Measurements from ENCODE around the gene PGLYRP2. TPM values are rescaled to one million over a fixed set of nuclear protein-coding genes. Genes with fewer than 3 reads are reported as not detected.

Gene PGLYRP2
- total and polyA plus RNA-seq, 2 of the 13 experiments (the other 11 are each of a cell fraction or from before 2014, with no cell fraction given) = 0.04 to 1.0 TPM

GRCh38 chr19:15449620-15450527 is 29.4 kb downstream of the PGLYRP2 start, which contains the start of gene WIZ (continued):
- TF ChIP-seq EHMT2 (IDR thresholded peaks at IDR 0.05; ENCODE audit: borderline replicate concordance, low read depth, low read length) (0 out of 2 replicates have a peak, but pooled peaks have one; percentile 46), RARG (CRISPR knock-in tag; IDR thresholded peaks at IDR 0.05; ENCODE audit: low read depth) (no peak), CREB1 (IDR thresholded peaks at IDR 0.05) (peak; percentile 36; the same call in 1 of the 2 replicates), CREB1 (CRISPR knock-in tag; IDR thresholded peaks at IDR 0.05) (peak; percentile 69; the same call in 1 of the 2 replicates), ZNF761 (CRISPR knock-in tag; conservative IDR thresholded peaks at IDR 0.05) (no peak), ZNF572 (CRISPR knock-in tag; IDR thresholded peaks at IDR 0.05) (no peak), ZNF770 (CRISPR knock-in tag; IDR thresholded peaks at IDR 0.05) (no peak), E2F5 (CRISPR knock-in tag; conservative IDR thresholded peaks at IDR 0.05) (no peak), ZBTB34 (CRISPR knock-in tag; IDR thresholded peaks at IDR 0.05) (no peak), FOXA3 (CRISPR knock-in tag; IDR thresholded peaks at IDR 0.05) (no peak), TEAD2 (CRISPR knock-in tag; IDR thresholded peaks at IDR 0.05) (no peak), SMC3 (IDR thresholded peaks at IDR 0.05; ENCODE audit: low read length) (no peak), AFF4 (CRISPR knock-in tag; IDR thresholded peaks at IDR 0.05) (no peak), PAWR (CRISPR knock-in tag; IDR thresholded peaks at IDR 0.05; ENCODE audit: borderline replicate concordance) (no peak), CHD4 (IDR thresholded peaks at IDR 0.05; ENCODE audit: borderline replicate concordance, low read length) (0 out of 2 replicates have a peak, but pooled peaks have one; percentile 40)
